Measurements from ENCODE around the gene STAT4.

The STAT4 gene

DNA sequence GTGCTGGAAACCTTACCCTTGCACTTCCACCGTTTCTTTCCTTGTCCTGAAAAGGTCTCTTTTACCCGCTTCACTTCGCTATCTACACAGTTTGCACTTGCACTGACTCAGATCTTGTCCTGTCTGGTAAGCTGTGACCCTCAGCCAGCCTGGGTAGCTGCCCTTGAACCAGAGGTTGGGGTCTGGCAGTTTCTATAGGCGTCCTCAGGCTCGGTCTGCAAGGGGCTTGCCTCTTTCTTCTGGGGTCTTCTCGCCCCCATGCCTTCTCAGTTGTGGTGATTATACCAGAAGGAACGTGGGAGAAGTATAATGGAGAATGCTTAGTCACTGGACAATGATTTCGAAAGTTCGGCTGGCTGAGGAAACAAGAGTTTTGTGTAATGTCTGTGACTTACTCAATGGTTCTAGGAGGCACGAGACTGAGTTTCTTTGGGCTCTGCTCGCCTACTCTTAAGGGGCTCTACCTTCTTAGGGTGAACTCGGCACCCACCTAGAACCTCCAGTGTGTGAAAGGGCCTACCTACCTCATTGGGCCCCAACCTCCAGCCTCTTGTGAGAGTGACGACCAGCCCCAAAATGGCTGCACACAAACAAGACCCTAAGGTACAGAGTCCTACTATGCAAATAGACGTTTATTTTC is 129.9 kb downstream of the STAT4 start:
- DNase-seq (peak; percentile 54), ATAC-seq (peak; percentile 58)
- peaks cover 46% of the 10 kb centered on the region for H3K4me1 Mint-ChIP-seq
- H3K27ac Mint-ChIP-seq: no peak overlapping the region
- H3K36me3 Mint-ChIP-seq (ENCODE audit: low read depth): peaks cover 7% of the 10 kb centered on the region
- peaks cover 2% of the 10 kb centered on the region for H3K27me3 Mint-ChIP-seq
- no peak overlapping the region for H3K4me3 Mint-ChIP-seq
- peaks cover 8% of the 10 kb centered on the region for H3K9me3 Mint-ChIP-seq

DNA sequence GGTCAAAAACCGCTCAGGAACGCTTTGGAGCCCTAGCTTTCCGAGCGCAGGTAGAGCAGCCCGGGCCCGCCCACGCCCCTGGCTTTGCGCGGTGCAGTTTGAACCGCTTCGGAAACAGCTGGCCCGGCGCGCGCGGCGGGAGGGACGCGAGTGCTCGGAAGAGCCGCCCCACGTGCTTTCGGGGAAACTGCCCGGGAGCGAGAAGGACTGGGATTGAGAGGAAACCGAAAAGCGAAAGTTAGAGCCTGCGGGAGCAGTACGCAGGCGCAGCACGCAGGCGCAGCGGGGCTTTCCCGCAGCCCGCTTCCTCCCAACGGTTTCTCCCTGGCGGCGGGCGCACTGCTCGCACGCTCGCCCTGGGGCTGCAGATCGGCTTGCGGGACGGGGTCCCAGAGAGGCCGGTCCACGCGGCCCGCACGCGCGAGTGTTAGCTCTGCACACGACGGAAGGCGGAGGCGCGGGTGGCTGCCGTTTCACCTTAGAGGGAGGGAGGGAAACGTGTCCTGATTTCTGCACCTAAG is 130.5 kb downstream of the STAT4 start:
- H3K27ac Mint-ChIP-seq: no peak overlapping the region

DNA sequence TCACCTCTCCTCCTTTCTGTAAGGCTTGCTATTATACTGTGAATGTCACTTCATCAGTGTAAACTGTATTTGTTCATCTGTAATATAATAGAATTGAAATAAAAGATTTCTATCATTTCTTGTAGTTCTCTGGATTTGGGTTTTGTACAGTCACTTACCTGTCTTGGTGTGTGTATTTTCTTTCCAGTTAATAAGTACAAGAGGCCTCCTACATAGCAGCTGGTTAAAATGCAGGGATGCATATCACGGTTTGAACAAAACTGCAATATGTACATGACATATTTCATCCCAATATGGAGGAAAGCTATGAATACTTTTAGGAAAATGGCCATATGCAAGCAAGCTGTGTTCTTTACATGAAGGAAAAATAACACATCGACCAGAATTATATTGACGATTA is 131.4 kb downstream of the STAT4 start:
- Mint-ChIP-seq H3K36me3 (ENCODE audit: low read depth) (peaks cover 4% of the 10 kb centered on the region), H3K27me3 (peaks cover 2% of the 10 kb centered on the region), H3K4me3 (no peak overlapping the region), H3K9me3 (peaks cover 8% of the 10 kb centered on the region), H3K27ac (peak overlapping the region; percentile 55), H3K4me1 (peaks cover 32% of the 10 kb centered on the region)
- DNase-seq (no peak), ATAC-seq (no peak)

More for the DNA sequence above, 130.5 kb downstream of the STAT4 start:
- peaks cover 11% of the 10 kb centered on the region for H3K9me3 Mint-ChIP-seq
- ATAC-seq (peak; percentile 66), DNase-seq (peak; percentile 94)
- peaks cover 2% of the 10 kb centered on the region for H3K27me3 Mint-ChIP-seq
- H3K36me3 Mint-ChIP-seq (ENCODE audit: low read depth): peaks cover 6% of the 10 kb centered on the region
- H3K4me1 Mint-ChIP-seq: peaks cover 41% of the 10 kb centered on the region
- no peak overlapping the region for H3K4me3 Mint-ChIP-seq

DNA sequence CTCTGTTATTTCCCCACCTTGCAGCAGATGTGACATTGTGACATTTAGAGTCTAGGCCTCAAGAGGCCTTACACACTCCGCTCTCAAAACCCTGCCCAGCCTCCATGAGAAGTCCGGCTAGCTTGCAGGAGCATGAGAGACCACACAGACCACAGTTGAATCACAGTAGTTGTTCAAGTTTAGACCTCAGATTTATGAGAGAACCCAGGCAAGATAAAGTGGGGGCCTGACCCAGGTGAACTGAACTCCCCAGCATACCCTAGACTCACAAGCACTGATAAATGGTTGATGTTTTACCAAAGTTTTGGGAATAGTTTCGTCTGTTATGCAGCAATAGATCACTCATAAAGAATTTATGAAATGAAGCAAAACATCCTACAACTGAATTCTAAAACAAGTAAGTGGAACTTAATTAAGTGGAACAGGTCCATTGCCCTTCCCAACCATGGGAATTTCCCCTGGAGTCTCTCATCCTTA is 132.1 kb downstream of the STAT4 start:
- ATAC-seq (no peak), DNase-seq (peak; percentile 41)
- H3K4me1 Mint-ChIP-seq: peaks cover 29% of the 10 kb centered on the region
- peaks cover 8% of the 10 kb centered on the region for H3K9me3 Mint-ChIP-seq
- peak overlapping the region; percentile 55 for H3K27ac Mint-ChIP-seq
- peak overlapping the region; percentile 1 for H3K4me3 Mint-ChIP-seq
- peaks cover 4% of the 10 kb centered on the region for H3K36me3 Mint-ChIP-seq (ENCODE audit: low read depth)
- peaks cover 2% of the 10 kb centered on the region for H3K27me3 Mint-ChIP-seq

DNA sequence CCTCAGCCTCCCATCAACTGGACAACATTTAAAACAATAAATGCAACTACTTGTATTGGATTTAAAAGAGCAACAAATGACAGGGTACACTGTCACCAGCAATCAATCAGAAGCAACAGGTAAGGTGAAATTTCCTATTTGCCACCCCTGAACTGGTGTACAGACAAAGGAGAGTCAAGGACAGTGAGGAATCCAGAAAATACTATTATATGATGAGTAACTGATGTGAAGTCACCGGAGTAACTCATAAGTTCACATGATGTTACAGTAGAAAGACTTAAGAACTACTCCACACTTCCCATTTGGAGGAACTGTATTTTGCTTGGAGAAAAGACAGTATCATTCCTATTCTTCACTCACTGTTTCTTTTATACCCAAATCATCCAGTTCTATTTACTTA is 132.7 kb downstream of the STAT4 start:
- no peak overlapping the region for H3K4me3 Mint-ChIP-seq
- H3K36me3 Mint-ChIP-seq (ENCODE audit: low read depth): peaks cover 4% of the 10 kb centered on the region
- H3K4me1 Mint-ChIP-seq: peaks cover 29% of the 10 kb centered on the region
- no peak for ATAC-seq
- no peak for DNase-seq
- H3K27me3 Mint-ChIP-seq: peaks cover 2% of the 10 kb centered on the region
- peaks cover 8% of the 10 kb centered on the region for H3K9me3 Mint-ChIP-seq
- no peak overlapping the region for H3K27ac Mint-ChIP-seq

DNA sequence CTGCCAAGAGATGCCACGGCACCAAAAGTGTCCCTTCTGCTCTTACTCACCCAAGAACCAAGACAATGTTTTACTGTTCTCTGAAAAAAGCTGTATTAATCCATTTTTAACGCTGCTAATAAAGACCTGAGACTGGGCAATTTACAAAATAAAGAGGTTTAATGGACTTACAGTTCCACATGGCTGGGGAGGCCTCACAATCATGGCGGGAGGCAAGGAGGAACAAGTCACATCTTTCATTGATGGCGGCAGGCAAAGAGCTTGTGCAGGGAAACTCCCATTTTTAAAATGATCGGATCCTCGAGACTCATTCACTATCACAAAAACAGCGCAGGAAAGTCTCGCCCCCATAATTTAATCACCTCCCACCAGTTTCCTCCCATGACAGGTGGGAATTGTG is 135.0 kb downstream of the STAT4 start:
- Mint-ChIP-seq H3K27ac (no peak overlapping the region), H3K36me3 (ENCODE audit: low read depth) (peaks cover 13% of the 10 kb centered on the region), H3K4me3 (no peak overlapping the region), H3K27me3 (peaks cover 2% of the 10 kb centered on the region), H3K4me1 (peaks cover 42% of the 10 kb centered on the region), H3K9me3 (peaks cover 8% of the 10 kb centered on the region)
- ATAC-seq (no peak), DNase-seq (no peak)

DNA sequence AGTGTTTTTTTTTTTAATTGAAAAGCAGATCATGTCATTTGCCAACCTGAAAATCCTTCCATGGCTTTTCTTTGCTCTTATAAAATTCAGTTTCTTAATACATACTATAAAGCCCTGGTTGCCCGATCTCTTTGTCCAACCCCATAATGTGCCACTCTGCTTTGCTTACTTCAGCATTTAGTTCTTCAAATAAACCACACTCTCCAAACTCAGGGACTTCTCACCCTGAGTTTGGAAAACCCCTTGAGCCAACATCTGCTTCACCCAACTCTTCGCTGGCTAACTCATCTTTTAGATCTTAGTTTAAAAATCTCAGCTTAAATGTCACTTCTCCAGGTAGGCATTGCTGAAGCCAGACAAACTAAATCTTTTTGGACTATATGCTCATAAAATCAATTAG is 135.6 kb downstream of the STAT4 start:
- Mint-ChIP-seq H3K36me3 (ENCODE audit: low read depth) (peaks cover 15% of the 10 kb centered on the region), H3K4me3 (no peak overlapping the region), H3K27me3 (peaks cover 2% of the 10 kb centered on the region), H3K4me1 (peaks cover 45% of the 10 kb centered on the region), H3K9me3 (peaks cover 8% of the 10 kb centered on the region), H3K27ac (no peak overlapping the region)
- no peak for ATAC-seq
- no peak for DNase-seq

DNA sequence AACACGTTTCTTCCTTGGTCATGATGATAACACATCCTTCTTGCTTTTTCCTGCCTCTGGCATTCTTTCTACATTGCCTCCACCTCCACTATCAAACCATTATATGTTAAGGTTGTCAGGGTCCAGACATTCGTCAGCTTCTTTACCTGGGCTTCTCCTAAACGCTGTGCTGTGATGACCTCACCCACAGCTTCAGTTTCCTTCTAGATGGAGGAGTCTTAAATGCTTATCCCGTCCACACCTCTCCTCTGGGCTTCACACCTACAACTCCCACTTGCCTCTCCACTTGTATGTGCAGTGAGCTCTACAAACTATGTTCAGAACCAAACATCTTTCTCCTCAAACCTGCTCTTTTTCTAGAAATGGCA is 136.2 kb downstream of the STAT4 start:
- H3K36me3 Mint-ChIP-seq (ENCODE audit: low read depth): peaks cover 21% of the 10 kb centered on the region
- peaks cover 46% of the 10 kb centered on the region for H3K4me1 Mint-ChIP-seq
- ATAC-seq (peak; percentile 6), DNase-seq (no peak)
- no peak overlapping the region for H3K27ac Mint-ChIP-seq
- H3K4me3 Mint-ChIP-seq: no peak overlapping the region
- no peaks in the 10 kb centered on the region for H3K27me3 Mint-ChIP-seq
- peaks cover 8% of the 10 kb centered on the region for H3K9me3 Mint-ChIP-seq

DNA sequence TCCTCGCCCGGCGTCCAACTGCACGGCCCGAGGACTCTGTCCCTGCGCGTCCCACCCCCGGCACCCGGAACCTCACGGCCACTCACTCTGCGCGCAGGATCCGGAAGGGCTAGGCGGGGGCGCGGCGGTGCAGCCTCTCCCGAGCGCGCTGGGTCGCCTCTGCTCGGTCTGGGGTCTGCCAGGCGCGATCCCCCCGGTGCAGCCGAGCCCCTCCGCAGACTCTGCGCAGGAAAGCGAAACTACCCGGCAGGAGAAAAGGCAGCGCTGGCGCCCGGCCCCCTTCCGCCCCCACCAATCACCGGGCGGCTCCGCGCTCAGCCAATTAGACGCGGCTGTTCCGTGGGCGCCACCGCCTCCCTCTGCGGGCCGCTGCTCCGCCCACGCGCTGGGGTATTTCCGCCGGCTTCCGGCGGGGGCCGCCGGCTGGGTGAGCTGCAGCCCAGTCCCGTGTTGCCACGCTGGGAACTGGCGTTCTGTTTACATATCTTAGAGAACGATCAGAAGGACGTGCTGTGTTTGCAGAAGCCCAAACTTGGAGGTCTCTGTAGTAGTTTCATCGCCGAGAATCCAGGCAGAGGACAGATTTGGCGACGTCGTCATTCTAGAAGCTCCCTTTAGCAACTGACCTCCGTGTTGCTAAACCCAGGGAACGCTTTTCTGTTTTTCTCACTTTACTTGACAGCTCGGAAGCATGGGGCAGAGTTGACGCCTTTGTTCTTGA is 136.7 kb downstream of the STAT4 start, which contains the start of gene STAT1:
Gene STAT1 (minus strand): TSS at position 240 of the 721 bp plus-strand sequence. CDS start 4,168 bp downstream, outside the sequence.
- H3K4me1 Mint-ChIP-seq: peaks cover 45% of the 10 kb centered on the region
- peak; percentile 85 for ATAC-seq
- H3K27me3 Mint-ChIP-seq: no peaks in the 10 kb centered on the region
- H3K36me3 Mint-ChIP-seq (ENCODE audit: low read depth): peaks cover 26% of the 10 kb centered on the region
- no peak within 1 kb of the TSS for H3K27ac Mint-ChIP-seq
- no peak within 1 kb of the TSS for H3K4me3 Mint-ChIP-seq
- peaks cover 8% of the 10 kb centered on the region for H3K9me3 Mint-ChIP-seq
- DNase-seq: peak; percentile 98

DNA sequence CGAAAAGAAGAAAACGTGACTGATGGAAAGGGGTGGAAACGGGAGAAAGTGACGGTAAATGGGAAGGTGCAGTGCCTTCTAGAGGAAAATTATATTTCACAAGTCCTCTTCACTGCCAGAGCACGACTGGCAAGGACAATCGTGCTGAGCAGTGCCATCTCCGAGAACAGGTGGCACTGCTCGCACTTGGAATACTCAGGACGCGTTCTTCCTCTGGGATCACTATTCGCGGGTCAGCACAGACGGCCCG is 137.2 kb downstream of the STAT4 start:
- Mint-ChIP-seq H3K4me3 (no peak overlapping the region), H3K9me3 (peaks cover 8% of the 10 kb centered on the region), H3K27me3 (no peaks in the 10 kb centered on the region), H3K4me1 (peaks cover 43% of the 10 kb centered on the region), H3K36me3 (ENCODE audit: low read depth) (peaks cover 29% of the 10 kb centered on the region), H3K27ac (no peak overlapping the region)
- no peak for ATAC-seq
- no peak for DNase-seq

DNA sequence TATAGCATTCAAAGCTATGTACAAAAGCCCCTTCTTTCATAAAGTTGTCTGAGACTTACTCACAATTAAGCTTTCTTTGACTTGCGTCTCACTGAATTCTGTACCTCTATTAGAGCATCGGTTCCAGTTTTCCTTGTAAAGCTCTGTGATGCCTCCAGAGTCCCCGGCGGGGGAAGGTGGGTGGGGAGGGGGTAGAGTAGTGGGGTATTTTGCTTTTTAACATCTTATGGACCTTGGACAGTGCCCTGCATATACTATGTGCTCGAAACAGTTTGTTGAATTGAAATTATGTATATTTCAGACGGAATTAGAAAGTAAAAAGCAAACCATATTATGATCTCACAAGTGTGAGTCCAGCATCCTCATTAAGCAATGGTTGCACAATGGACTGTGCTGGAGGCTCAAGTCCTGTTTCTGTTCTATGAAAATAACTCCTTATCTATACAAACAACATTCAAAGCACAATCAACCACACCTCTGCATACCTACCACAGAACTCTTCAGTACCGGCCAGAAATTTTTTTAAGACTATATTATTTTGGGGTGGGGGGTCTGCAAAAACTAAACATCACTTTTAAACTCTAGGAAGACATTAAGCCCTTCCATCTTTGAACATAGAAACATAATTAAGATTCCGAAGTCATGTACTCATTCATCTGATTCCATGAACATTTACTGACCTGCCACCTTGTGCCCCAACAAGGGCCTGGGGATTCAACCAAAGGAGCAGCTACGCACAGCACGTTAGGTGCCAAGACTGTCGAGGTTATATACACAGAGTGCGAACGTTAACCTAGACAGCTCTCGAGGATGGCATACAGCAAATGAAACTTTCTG is 137.7 kb downstream of the STAT4 start:
- Mint-ChIP-seq H3K27me3 (no peaks in the 10 kb centered on the region), H3K27ac (no peak overlapping the region), H3K9me3 (peaks cover 8% of the 10 kb centered on the region), H3K4me3 (no peak overlapping the region), H3K36me3 (ENCODE audit: low read depth) (peaks cover 34% of the 10 kb centered on the region), H3K4me1 (peaks cover 43% of the 10 kb centered on the region)
- no peak for DNase-seq
- peak; percentile 3 for ATAC-seq

DNA sequence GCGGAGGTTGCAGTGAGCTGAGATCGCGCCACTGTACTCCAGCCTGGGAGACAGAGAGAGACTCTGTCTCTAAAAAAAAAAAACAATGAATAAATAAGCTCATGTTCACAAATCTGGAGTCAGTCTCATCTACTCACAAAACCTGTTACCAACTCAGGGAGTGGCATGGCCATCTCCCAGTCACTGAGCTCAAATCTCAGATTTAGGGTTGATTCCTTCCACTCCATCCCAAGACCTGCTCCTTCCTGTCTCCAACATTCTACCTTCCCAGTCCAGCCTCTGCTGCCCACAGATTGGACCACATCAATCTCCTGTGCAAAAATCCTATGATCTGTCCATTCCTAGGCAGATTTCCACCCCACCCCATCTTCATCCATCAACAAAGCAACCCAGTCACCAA is 138.4 kb downstream of the STAT4 start:
- DNase-seq: no peak
- H3K4me3 Mint-ChIP-seq: no peak overlapping the region
- H3K27ac Mint-ChIP-seq: no peak overlapping the region
- ATAC-seq: no peak
- peaks cover 8% of the 10 kb centered on the region for H3K9me3 Mint-ChIP-seq
- peaks cover 42% of the 10 kb centered on the region for H3K36me3 Mint-ChIP-seq (ENCODE audit: low read depth)
- H3K27me3 Mint-ChIP-seq: no peaks in the 10 kb centered on the region
- H3K4me1 Mint-ChIP-seq: peaks cover 46% of the 10 kb centered on the region

DNA sequence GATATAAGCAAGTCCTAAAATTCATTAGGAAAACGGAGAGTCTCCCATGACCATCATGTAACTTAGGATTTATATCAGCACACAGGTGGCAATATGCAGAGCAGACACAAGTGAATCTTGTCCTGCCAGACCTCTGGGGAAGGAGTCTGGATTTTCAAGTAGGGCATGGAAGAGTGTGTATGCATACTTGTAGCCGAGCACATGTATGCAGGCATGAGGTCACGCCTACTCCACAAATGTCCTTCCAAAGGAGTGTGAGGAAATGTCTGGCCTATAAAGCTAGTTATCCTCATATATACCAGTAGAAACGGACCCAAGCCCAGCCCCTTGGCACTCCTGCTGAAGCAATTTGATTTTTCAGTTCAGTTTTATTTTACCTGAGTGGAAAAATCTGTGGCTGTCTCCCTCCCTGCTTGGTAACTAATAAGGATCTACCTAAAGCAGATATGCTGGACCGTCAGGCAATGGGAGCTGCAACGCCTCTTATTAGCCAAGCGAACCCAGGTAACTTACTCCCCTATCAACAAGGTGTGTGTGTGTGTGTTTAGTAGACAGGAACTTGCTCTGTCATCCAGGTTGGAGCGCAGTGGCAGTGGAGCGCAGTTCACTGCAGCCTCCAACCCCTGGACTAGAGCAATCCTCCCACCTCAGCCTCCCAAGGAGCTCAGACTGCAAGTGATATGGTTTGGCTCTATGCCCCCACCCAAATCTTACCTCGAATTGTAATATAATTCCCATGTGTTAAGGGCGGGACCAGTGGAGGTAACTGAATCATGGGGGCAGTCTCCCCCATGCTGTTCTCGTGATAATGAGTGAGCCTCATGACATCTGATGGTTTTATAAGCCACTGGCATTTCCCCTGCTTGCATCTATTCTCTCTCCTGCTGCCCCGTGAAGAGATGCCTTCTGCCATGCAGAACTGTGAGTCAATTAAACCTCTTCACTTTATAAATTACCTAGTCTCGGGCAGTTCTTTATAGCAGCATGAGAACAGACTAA is 139.6 kb downstream of the STAT4 start:
- H3K9me3 Mint-ChIP-seq: peaks cover 9% of the 10 kb centered on the region
- peak; percentile 9 for ATAC-seq
- H3K27me3 Mint-ChIP-seq: no peaks in the 10 kb centered on the region
- peaks cover 49% of the 10 kb centered on the region for H3K4me1 Mint-ChIP-seq
- H3K36me3 Mint-ChIP-seq (ENCODE audit: low read depth): peaks cover 53% of the 10 kb centered on the region
- H3K27ac Mint-ChIP-seq: no peak overlapping the region
- no peak overlapping the region for H3K4me3 Mint-ChIP-seq
- no peak for DNase-seq
